Neuronal stem cell (in vitro differentiated cells): ENCODE results near the gene ATR.

Source experiments
- DNase-seq: peaks from one replicate; pipeline ENCODE4 v3.0.0-alpha.2; 2013; ENCODE audit warnings: low spot score
- H2AFZ ChIP-seq: one replicate; pipeline ENCODE4 v1.6.1; 2013; ENCODE audit warnings: mild to moderate bottlenecking, low read length, inconsistent platforms
- H2AK5ac ChIP-seq: 2 replicates; pipeline ENCODE4 v1.6.1; 2013; ENCODE audit warnings: low read depth, mild to moderate bottlenecking, inconsistent platforms, low read length, moderate library complexity, mixed read lengths
- H2BK120ac ChIP-seq: 2 replicates; pipeline ENCODE4 v1.6.1; 2013; ENCODE audit warnings: low read depth, mild to moderate bottlenecking, inconsistent platforms, low read length, moderate library complexity, mixed read lengths
- H2BK12ac ChIP-seq: one replicate; pipeline ENCODE4 v1.6.1; 2013; ENCODE audit warnings: low read length, inconsistent platforms
- H2BK15ac ChIP-seq: 2 replicates; pipeline ENCODE4 v1.6.1; 2013; ENCODE audit warnings: mild to moderate bottlenecking, low read length, inconsistent platforms, mixed read lengths
- H2BK5ac ChIP-seq: one replicate; pipeline ENCODE4 v1.6.1; 2013; ENCODE audit warnings: inconsistent platforms, mild to moderate bottlenecking, low read length, moderate library complexity
- H3K14ac ChIP-seq: one replicate; pipeline ENCODE4 v1.6.1; 2013; ENCODE audit warnings: low read length, inconsistent platforms
- H3K18ac ChIP-seq: 2 replicates; pipeline ENCODE4 v1.6.1; 2013; ENCODE audit warnings: low read length, inconsistent platforms
- H3K23ac ChIP-seq: 2 replicates; pipeline ENCODE4 v1.6.1; 2013; ENCODE audit warnings: low read depth, mild to moderate bottlenecking, mixed read lengths, low read length, inconsistent platforms; ENCODE audit not compliant: poor library complexity
- H3K27ac ChIP-seq: replicated peaks from 3 replicates; pipeline ENCODE4 v1.5.1; 2013; ENCODE audit warnings: low read length, inconsistent platforms
- H3K27me3 ChIP-seq, 3 experiments: 2 replicates each; pipeline ENCODE4 v1.6.1; 2013; ENCODE audit warnings: low read length in 3 of 3, mild to moderate bottlenecking in 2 of 3, inconsistent platforms in 1 of 3, low read depth in 1 of 3, mixed read lengths in 1 of 3, moderate library complexity in 1 of 3; ENCODE audit not compliant: control insufficient read depth in 3 of 3, insufficient read depth in 3 of 3
- H3K36me3 ChIP-seq, 2 donors: replicated peaks in 1 of 2; 2 replicates each; pipeline ENCODE4 v1.6.1; 2013; ENCODE audit warnings: low read length in 2 of 2; ENCODE audit not compliant: control insufficient read depth in 2 of 2, insufficient read depth in 2 of 2
- H3K4ac ChIP-seq: 2 replicates; pipeline ENCODE4 v1.6.1; 2013; ENCODE audit warnings: inconsistent platforms, mild to moderate bottlenecking, low read length, moderate library complexity
- H3K4me1 ChIP-seq, 2 donors: 1 replicate in 1 of 2; 2 replicates in 1 of 2; pipeline ENCODE4 v1.6.1; 2013; ENCODE audit warnings: low read length in 2 of 2, low read depth in 1 of 2; ENCODE audit not compliant: control insufficient read depth in 2 of 2, insufficient read depth in 1 of 2
- H3K4me2 ChIP-seq: one replicate; pipeline ENCODE4 v1.6.1; 2013; ENCODE audit warnings: mild to moderate bottlenecking, low read length, inconsistent platforms; ENCODE audit not compliant: insufficient read depth, poor library complexity, severe bottlenecking
- H3K4me3 ChIP-seq, 2 donors: 2 replicates each; pipeline ENCODE4 v1.5.1; 2013; ENCODE audit warnings: low read length in 2 of 2, mild to moderate bottlenecking in 2 of 2, inconsistent platforms in 1 of 2, moderate library complexity in 1 of 2
- H3K79me1 ChIP-seq: one replicate; pipeline ENCODE4 v1.6.1; 2013; ENCODE audit warnings: low read depth, mild to moderate bottlenecking, inconsistent platforms, low read length, moderate library complexity
- H3K9ac ChIP-seq: one replicate; pipeline ENCODE4 v1.6.1; 2013; ENCODE audit warnings: mild to moderate bottlenecking, low read depth, low read length, inconsistent platforms; ENCODE audit not compliant: poor library complexity
- H3K9me3 ChIP-seq, 2 donors: replicated peaks in 1 of 2; 2 replicates each; pipeline versions ENCODE3 to v1.6.1; 2013; ENCODE audit warnings: low read length in 2 of 2, mild to moderate bottlenecking in 2 of 2, inconsistent platforms in 1 of 2, low read depth in 1 of 2, mixed read lengths in 1 of 2, moderate library complexity in 1 of 2; ENCODE audit not compliant: control insufficient read depth in 2 of 2, insufficient read depth in 1 of 2
- H4K8ac ChIP-seq: one replicate; pipeline ENCODE4 v1.6.1; 2013; ENCODE audit warnings: low read depth, mild to moderate bottlenecking, inconsistent platforms, low read length, moderate library complexity
- H4K91ac ChIP-seq: one replicate; pipeline ENCODE4 v1.6.1; 2013; ENCODE audit warnings: low read length, low read depth, mild to moderate bottlenecking, inconsistent platforms; ENCODE audit not compliant: poor library complexity
- WGBS, 2 donors: extraction: QIAGEN DNeasy Blood & Tissue Kit; methylation state at CpG; one replicate each; pipeline ENCODE4 v1.1.7; 2013; ENCODE audit warnings: missing lambda C conversion rate in 2 of 2, mixed read lengths in 1 of 2; ENCODE audit not compliant: insufficient read length in 2 of 2, insufficient replicate concordance in 1 of 2; ENCODE audit errors: extremely low coverage in 2 of 2; 5-methylcytosine and 5-hydroxymethylcytosine counted together

Gene ATR

DNA sequence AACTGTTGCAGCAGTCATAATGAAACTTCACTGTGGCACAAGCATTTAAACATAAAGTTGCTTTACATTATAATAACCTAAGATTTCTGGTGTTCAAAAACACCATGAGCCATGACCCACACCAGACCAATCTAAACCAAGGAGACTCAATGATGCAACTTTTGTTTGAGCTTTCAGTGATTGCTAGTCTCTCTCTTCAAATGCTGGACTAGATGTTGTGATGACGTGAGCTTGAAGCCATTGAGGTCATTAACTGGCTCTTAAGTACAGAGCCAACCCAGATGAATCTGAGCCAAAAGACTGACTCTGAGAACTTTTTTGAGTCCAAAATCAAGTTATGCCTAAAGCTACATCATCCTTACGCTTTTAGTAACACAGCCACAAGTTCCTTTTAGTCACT, 36.5 kb downstream of the ATR start:
- WGBS, 2 donors: no CpG with 5 or more reads among the region's 2 CpGs

DNA sequence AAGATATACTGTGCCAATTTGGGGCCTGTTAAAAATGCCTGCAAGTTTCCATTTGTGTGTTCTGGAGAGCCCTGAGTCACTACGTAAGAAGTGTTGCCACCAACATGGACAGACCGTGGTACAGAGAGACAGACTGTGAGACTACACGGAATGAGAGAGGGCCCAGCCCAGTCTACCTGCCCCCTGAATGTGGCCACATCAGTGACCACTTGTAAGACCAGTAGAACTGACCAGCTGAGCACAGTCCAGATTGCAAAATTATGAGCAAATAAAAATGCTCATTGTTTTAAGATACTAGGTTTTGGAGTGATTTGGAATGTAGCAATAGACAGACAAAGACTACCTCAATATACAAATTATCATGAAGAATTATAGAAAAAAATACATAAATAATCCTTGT, 42.0 kb downstream of the ATR start:
- Histone ChIP-seq H3K18ac (no peak overlapping the region), H2BK5ac (no peak overlapping the region), H2BK120ac (no peak overlapping the region), H3K27ac (no peak overlapping the region), H3K9ac (no peak overlapping the region), H4K91ac (no peak overlapping the region), H3K14ac (no peak overlapping the region), H3K4me3 (no peak overlapping the region), H3K9me3 (no peaks in the 10 kb centered on the region), H3K4me2 (no peak overlapping the region), H2AK5ac (no peak overlapping the region), H2BK15ac (no peak overlapping the region), H3K79me1 (no peaks in the 10 kb centered on the region), H4K8ac (no peak overlapping the region), H3K23ac (no peak overlapping the region), H2AFZ (no peak overlapping the region), H2BK12ac (no peak overlapping the region), H3K36me3 (peaks cover 1 to 70% of the 10 kb centered on the region in 2 donors), H3K4ac (no peak overlapping the region), H3K27me3 (no peaks in the 10 kb centered on the region), H3K4me1 (no peaks in the 10 kb centered on the region)
- DNase-seq: no peak
- WGBS, 2 donors: no CpG with 5 or more reads among the region's 3 CpGs

More for the DNA sequence above, 36.5 kb downstream of the ATR start:
- Histone ChIP-seq H4K8ac (no peak overlapping the region), H3K79me1 (no peaks in the 10 kb centered on the region), H3K9me3 (no peaks in the 10 kb centered on the region), H4K91ac (no peak overlapping the region), H3K36me3 (peaks cover 0 to 57% of the 10 kb centered on the region in 2 donors), H3K14ac (no peak overlapping the region), H3K27ac (no peak overlapping the region), H3K4ac (no peak overlapping the region), H2BK120ac (no peak overlapping the region), H3K23ac (no peak overlapping the region), H2BK5ac (no peak overlapping the region), H2BK12ac (no peak overlapping the region), H2AK5ac (no peak overlapping the region), H3K4me1 (no peaks in the 10 kb centered on the region), H3K9ac (no peak overlapping the region), H2AFZ (no peak overlapping the region), H3K4me3 (no peak overlapping the region), H3K18ac (no peak overlapping the region), H3K4me2 (no peak overlapping the region), H2BK15ac (no peak overlapping the region), H3K27me3 (no peaks in the 10 kb centered on the region)
- DNase-seq: no peak

GRCh38 chr3:142534543-142534942, 44.0 kb downstream of the ATR start:
- H3K27ac ChIP-seq: no peak overlapping the region
- WGBS, 2 donors: no CpG with 5 or more reads among the region's 2 CpGs

GRCh38 chr3:142530296-142530695, 48.2 kb downstream of the ATR start:
- Histone ChIP-seq H3K36me3 (peaks cover 1 to 39% of the 10 kb centered on the region in 2 donors), H2AK5ac (no peak overlapping the region), H2BK5ac (no peak overlapping the region), H3K4ac (no peak overlapping the region), H2BK15ac (no peak overlapping the region), H3K9me3 (no peaks in the 10 kb centered on the region), H2AFZ (no peak overlapping the region), H3K18ac (no peak overlapping the region), H3K9ac (no peak overlapping the region), H2BK12ac (no peak overlapping the region), H3K14ac (no peak overlapping the region), H2BK120ac (no peak overlapping the region), H3K4me2 (no peak overlapping the region), H3K79me1 (no peaks in the 10 kb centered on the region), H3K27me3 (no peaks in the 10 kb centered on the region), H3K4me3 (no peak overlapping the region), H4K8ac (no peak overlapping the region), H3K4me1 (no peaks in the 10 kb centered on the region), H3K27ac (no peak overlapping the region), H4K91ac (no peak overlapping the region), H3K23ac (no peak overlapping the region)
- WGBS, 2 donors: no CpG with 5 or more reads among the region's 1 CpG
- no peak for DNase-seq

More at GRCh38 chr3:142534543-142534942, 44.0 kb downstream of the ATR start:
- Histone ChIP-seq H3K9ac (no peak overlapping the region), H3K9me3 (no peaks in the 10 kb centered on the region), H3K14ac (no peak overlapping the region), H3K4me1 (no peaks in the 10 kb centered on the region), H3K4me2 (no peak overlapping the region), H2AK5ac (no peak overlapping the region), H3K4ac (no peak overlapping the region), H3K79me1 (no peaks in the 10 kb centered on the region), H4K8ac (no peak overlapping the region), H2BK5ac (no peak overlapping the region), H2BK12ac (no peak overlapping the region), H3K36me3 (peaks cover 1 to 66% of the 10 kb centered on the region in 2 donors), H2BK15ac (no peak overlapping the region), H3K4me3 (no peak overlapping the region), H2BK120ac (no peak overlapping the region), H3K27me3 (no peaks in the 10 kb centered on the region), H3K23ac (no peak overlapping the region), H3K18ac (no peak overlapping the region), H2AFZ (no peak overlapping the region), H4K91ac (no peak overlapping the region)
- no peak for DNase-seq
